IPS DF 19.7 (cell line): ENCODE measurements around the gene RABGEF1.

ENCODE experiments used
- DNase-seq: peaks from one replicate; pipeline ENCODE4 v3.0.0-alpha.2; 2013; ENCODE audit warnings: low read depth, low spot score

RABGEF1 gene

DNA sequence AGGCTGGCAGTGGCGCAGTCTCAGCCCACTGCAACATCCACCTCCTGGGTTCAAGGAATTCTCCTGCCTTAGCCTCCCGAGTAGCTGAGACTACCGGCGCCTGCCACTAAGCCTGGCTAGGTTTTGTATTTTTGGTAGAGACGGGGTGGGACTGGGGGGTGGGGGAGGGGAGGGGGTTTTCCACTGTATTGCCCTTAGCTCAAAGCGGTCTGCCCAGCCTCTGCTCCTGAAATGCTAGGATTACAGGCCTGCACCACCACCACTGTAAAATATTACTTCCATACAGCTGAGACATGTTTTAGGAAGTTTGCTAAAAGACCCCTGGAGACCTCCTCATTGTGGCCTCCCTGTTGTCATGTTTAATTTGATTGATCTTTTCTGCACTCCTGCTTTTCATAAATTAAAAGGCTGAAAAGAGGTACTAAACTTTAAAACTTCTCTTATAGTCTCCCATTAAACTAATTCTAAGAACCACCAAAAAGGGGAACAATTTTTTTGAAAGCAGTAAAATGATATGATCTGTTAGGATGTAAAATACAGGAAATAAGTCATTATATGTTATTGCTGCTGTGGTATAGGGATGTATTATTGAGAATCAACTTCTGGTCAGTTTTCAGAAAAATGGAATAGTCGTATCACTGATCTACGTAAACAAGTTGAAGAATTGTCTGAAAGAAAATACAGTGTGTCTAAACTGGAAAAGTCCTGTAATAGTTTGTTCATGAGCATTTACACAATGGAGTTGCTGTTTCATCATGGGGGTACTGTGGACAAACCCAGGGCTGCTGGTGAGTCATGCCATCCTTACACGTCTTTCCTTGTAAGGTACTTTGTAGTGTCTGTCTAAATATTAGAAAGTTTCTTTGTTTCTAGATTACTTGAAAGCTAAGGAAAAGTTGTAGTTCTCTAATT lies 107.6 kb downstream of the RABGEF1 start:
- no peak for DNase-seq

- DNase-seq: no peak
These were observed 118.8 kb downstream of the RABGEF1 start for GRCh38 chr7:66859339-66859738.

- no peak for DNase-seq
These were observed 119.5 kb downstream of the RABGEF1 start for GRCh38 chr7:66859794-66860645.

DNA sequence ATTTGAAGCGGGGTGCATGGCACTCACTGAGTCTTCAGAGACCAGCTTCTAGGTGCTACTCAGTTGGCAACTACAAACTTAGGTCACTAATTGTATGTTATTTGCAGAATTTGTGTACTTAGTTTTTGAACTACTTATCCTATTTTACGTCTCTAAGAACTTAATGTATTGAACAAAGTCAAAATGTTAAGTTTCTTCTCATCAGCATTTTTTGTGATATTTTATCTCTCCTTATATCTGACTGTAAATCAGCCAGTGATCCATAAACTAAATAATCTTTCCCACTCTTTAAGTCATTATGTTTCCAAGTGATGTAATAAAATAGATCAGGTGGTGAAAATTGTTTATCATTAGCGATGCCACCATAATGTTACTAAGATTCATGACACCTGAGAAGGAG lies 120.2 kb downstream of the RABGEF1 start:
- no peak for DNase-seq
